GM18498 (cell line): ENCODE measurements around the gene UBAP2.

Source experiments
- ATAC-seq: cut with Tn5 transposase; IDR thresholded peaks from one replicate; pipeline ENCODE4 v1.9.1; 2021; ENCODE audit warnings: mild to moderate bottlenecking, moderate library complexity; ENCODE audit not compliant: unreplicated experiment

UBAP2 gene

GRCh38 chr9:33926746-33927485, 121.8 kb downstream of the UBAP2 start:
- no peak for ATAC-seq

GRCh38 chr9:33924978-33925797, 123.5 kb downstream of the UBAP2 start:
- no peak for ATAC-seq

GRCh38 chr9:33923998-33924701, 124.5 kb downstream of the UBAP2 start:
- no peak for ATAC-seq

GRCh38 chr9:33923079-33923478, 125.6 kb downstream of the UBAP2 start:
- no peak for ATAC-seq

- ATAC-seq = no peak
Observed at GRCh38 chr9:33921967-33922895, 126.5 kb downstream of the UBAP2 start.

GRCh38 chr9:33919276-33919897, 129.3 kb downstream of the UBAP2 start:
- ATAC-seq = no peak

- ATAC-seq = no peak
Observed at GRCh38 chr9:33917036-33917435, 131.7 kb downstream of the UBAP2 start.

GRCh38 chr9:33914887-33915628, 133.6 kb downstream of the UBAP2 start:
- no peak for ATAC-seq

- no peak for ATAC-seq
Observed at GRCh38 chr9:33913541-33913940, 135.1 kb downstream of the UBAP2 start.

DNA sequence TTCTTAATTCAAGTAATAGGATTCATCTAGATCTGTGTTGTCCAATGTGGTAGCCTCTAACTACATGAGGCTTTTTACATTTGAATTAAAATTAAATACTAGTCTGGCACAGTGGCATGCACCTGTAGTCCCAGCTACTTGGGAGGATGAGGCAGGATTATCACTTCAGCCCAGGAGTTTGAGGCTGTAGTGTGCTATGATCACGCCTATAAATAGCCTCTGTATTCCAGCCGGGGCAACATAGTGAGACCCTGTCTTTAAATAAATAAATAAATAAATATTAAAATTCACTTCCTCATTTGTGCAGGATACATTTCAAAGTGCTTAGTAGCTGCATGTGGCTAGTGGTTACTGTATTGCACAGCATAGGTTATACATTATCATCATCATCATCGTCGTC, 139.9 kb downstream of the UBAP2 start:
- ATAC-seq = no peak

GRCh38 chr9:33908114-33908513, 140.6 kb downstream of the UBAP2 start:
- no peak for ATAC-seq

- ATAC-seq = no peak
Observed at GRCh38 chr9:33907347-33907746, 141.3 kb downstream of the UBAP2 start.

DNA sequence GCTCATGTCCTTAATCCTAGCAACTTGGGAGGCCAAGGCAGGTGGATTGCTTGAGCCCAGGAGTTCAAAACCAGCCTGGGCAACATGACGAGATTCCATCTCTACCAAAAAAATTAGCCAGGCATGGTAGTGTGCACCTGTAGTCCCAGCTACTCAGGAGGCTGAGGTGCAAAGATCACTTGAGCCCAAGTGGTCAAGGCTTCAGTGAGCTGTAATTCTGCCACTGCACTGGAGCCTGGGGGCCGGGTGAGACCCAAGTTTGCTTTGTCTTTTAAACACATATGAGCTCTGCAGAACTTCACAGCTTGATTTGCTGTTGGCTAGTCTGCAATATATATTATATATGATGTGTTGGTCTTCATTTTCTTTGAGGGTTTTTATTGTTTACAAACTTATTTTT, 141.9 kb downstream of the UBAP2 start:
- no peak for ATAC-seq

DNA sequence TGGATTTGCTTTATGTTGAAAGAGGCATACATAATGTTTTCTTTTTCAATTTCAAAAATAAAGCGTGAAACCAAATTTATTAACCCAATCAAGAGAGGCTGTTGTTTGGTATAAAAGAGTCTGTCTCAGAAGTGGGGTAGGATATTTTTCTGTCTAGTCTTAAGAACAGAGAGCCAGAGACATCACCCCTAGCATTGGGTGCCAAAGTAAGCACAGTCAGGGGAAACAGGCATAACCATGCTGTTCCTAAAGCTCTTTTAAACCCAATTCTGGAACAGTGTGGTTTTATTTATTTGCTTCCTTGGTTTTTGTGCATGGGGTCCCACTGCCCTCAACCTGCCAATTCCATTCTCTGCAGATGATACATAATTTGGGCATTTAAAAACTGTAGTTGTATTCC, 143.6 kb downstream of the UBAP2 start:
- ATAC-seq = no peak

- ATAC-seq = no peak
Observed at GRCh38 chr9:33903157-33903780, 145.4 kb downstream of the UBAP2 start.

DNA sequence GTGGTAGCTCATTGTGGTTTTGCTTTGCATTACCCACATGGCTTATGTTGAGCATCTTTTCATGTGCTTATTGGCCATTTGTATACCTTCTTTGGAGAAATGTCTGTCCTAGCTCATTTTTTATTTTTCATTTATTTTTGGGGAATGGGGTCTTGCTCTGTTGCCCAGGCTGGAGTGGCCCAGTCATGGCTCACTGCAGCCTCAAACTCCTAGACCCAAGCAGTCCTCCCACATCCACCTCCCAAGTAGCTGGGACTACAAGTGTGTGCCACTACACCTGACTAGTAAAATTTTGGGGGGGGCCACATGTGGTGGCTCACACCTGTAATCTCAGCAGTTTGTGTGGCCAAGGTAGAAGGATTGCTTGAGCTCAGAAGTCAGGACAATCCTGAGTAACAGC, 154.4 kb downstream of the UBAP2 start:
- no peak for ATAC-seq

DNA sequence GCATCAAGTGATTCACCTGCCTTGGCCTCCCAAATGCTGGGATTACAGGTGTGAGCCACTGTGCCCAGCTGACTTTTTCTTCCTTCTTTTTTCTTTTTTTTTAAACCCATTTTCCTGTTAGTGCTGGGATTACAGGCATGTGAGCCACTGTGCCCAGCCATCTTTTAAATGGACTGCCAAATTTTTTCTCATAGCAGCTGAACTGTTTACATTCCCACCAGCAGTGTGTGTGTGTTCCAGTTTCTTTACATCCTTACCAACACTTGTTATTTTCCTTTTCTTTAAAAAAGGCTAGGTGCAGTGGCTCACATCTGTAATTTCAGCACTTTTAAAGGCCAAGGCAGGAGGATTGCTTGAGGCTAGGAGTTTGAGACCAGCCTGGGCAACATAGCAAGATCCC, 154.8 kb downstream of the UBAP2 start:
- ATAC-seq = no peak

DNA sequence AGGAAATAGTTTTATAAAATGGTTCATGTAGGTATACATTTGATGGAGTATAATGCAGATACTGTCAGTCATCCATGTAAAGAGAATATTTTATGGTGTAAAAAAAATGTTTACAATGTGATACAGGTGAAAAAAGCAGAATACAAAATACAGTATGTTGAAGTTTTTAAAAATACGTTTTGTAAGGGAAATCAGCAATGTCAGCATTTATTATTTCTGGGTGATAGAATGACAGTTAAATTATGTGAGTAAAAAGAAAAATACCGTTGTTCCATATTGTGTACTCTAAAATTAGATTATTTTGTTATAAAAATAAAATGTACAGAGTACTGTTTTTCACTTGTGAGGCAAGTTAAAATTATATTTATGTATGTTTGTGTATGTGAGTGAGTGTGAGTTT, 162.7 kb downstream of the UBAP2 start:
- no peak for ATAC-seq
